ENCODE measurements around the gene ZBTB7A. TPM values are rescaled to one million over a fixed set of nuclear protein-coding genes. Genes with fewer than 3 reads are reported as not detected.

The ZBTB7A gene
- total and polyA plus RNA-seq, 2 experiments from 2014 or later = 17.8 to 41.3 TPM

- no peak for DNase-seq
- H2AFZ ChIP-seq = no peak overlapping the region
- no peaks in the 10 kb centered on the region for H3K4me1 ChIP-seq (ENCODE audit: insufficient read depth)
- TF ChIP-seq EZH2 (IDR thresholded peaks at IDR 0.05; ENCODE audit: insufficient read depth, poor library complexity, severe bottlenecking) (no peak), EZH2phosphoT487 (IDR thresholded peaks at IDR 0.05; ENCODE audit: insufficient read depth, low read depth) (no peak)
- no peaks in the 10 kb centered on the region for H4K20me1 ChIP-seq (ENCODE audit: insufficient read depth)
- H3K9me2 ChIP-seq (ENCODE audit: insufficient read depth) = no peaks in the 10 kb centered on the region
- H3K9ac ChIP-seq = no peak overlapping the region
- no peaks in the 10 kb centered on the region for H3K79me2 ChIP-seq (ENCODE audit: insufficient read depth)
- H3K9me3 ChIP-seq (ENCODE audit: low read depth) = no peaks in the 10 kb centered on the region
- H3K4me2 ChIP-seq (ENCODE audit: unreplicated experiment) = no peak overlapping the region
- H3K36me3 ChIP-seq (ENCODE audit: low read depth) = no peaks in the 10 kb centered on the region; the same call in 1 of the 2 replicates
- H3K4me3 ChIP-seq = no peak overlapping the region
- H3K27ac ChIP-seq = no peak overlapping the region
- H3K27me3 ChIP-seq (replicated peaks; ENCODE audit: insufficient read depth) = no peaks in the 10 kb centered on the region
- in situ Hi-C loops (cut with MboI) = no loop called here
- no peaks in the 10 kb centered on the region for H3F3A ChIP-seq (ENCODE audit: insufficient read depth)
- 78 to 81% methylated on average over 26 to 31 of the region's 31 CpGs for WGBS, 2 experiments (ENCODE audit: low coverage in 1 of 2, low lambda C conversion rate in 2 of 2, missing lambda C conversion rate in 2 of 2)
These were observed 21.3 kb upstream of the ZBTB7A start for GRCh38 chr19:4087787-4088679.

GRCh38 chr19:4086411-4086867 is 19.7 kb upstream of the ZBTB7A start:
- no peaks in the 10 kb centered on the region for H3K27me3 ChIP-seq (replicated peaks; ENCODE audit: insufficient read depth)
- no peak overlapping the region for H3K9ac ChIP-seq
- no peak overlapping the region for H3K27ac ChIP-seq
- no peak overlapping the region for H3K4me2 ChIP-seq (ENCODE audit: unreplicated experiment)
- in situ Hi-C loops (cut with MboI) = no loop called here
- no peaks in the 10 kb centered on the region for H3K9me2 ChIP-seq (ENCODE audit: insufficient read depth)
- H2AFZ ChIP-seq = no peak overlapping the region
- H3K4me3 ChIP-seq = no peak overlapping the region
- WGBS, 2 experiments (ENCODE audit: low coverage in 1 of 2, low lambda C conversion rate in 2 of 2, missing lambda C conversion rate in 2 of 2) = 37 to 49% methylated on average over 17 of the region's 17 CpGs
- no peaks in the 10 kb centered on the region for H3K4me1 ChIP-seq (ENCODE audit: insufficient read depth)
- no peaks in the 10 kb centered on the region for H3K9me3 ChIP-seq (ENCODE audit: low read depth)
- no peaks in the 10 kb centered on the region for H3K79me2 ChIP-seq (ENCODE audit: insufficient read depth)
- DNase-seq = no peak
- no peaks in the 10 kb centered on the region for H3K36me3 ChIP-seq (ENCODE audit: low read depth)
- H3F3A ChIP-seq (ENCODE audit: insufficient read depth) = no peaks in the 10 kb centered on the region
- no peaks in the 10 kb centered on the region for H4K20me1 ChIP-seq (ENCODE audit: insufficient read depth)
- no peak for TF ChIP-seq EZH2 (IDR thresholded peaks at IDR 0.05; ENCODE audit: insufficient read depth, poor library complexity, severe bottlenecking)
- no peak for TF ChIP-seq EZH2phosphoT487 (IDR thresholded peaks at IDR 0.05; ENCODE audit: insufficient read depth, low read depth)

GRCh38 chr19:4084547-4084877 is 17.8 kb upstream of the ZBTB7A start:
- TF ChIP-seq EZH2 (IDR thresholded peaks at IDR 0.05; ENCODE audit: insufficient read depth, poor library complexity, severe bottlenecking) (no peak), EZH2phosphoT487 (IDR thresholded peaks at IDR 0.05; ENCODE audit: insufficient read depth, low read depth) (no peak)
- Histone ChIP-seq H3K4me2 (ENCODE audit: unreplicated experiment) (no peak overlapping the region), H3K4me3 (no peak overlapping the region), H3K27me3 (replicated peaks; ENCODE audit: insufficient read depth) (no peaks in the 10 kb centered on the region), H3K9ac (no peak overlapping the region), H3K4me1 (ENCODE audit: insufficient read depth) (no peaks in the 10 kb centered on the region), H3K9me2 (ENCODE audit: insufficient read depth) (no peaks in the 10 kb centered on the region), H3K27ac (no peak overlapping the region), H4K20me1 (ENCODE audit: insufficient read depth) (no peaks in the 10 kb centered on the region), H3K9me3 (ENCODE audit: low read depth) (no peaks in the 10 kb centered on the region), H3K79me2 (ENCODE audit: insufficient read depth) (no peaks in the 10 kb centered on the region), H3K36me3 (ENCODE audit: low read depth) (no peaks in the 10 kb centered on the region), H3F3A (ENCODE audit: insufficient read depth) (no peaks in the 10 kb centered on the region), H2AFZ (no peak overlapping the region)
- in situ Hi-C loops (cut with MboI) = no loop called here
- DNase-seq = no peak
- 63 to 66% methylated on average over 5 to 8 of the region's 8 CpGs for WGBS, 2 experiments (ENCODE audit: low coverage in 1 of 2, low lambda C conversion rate in 2 of 2, missing lambda C conversion rate in 2 of 2)

- no peak for TF ChIP-seq EZH2phosphoT487 (IDR thresholded peaks at IDR 0.05; ENCODE audit: insufficient read depth, low read depth)
- TF ChIP-seq EZH2 (IDR thresholded peaks at IDR 0.05; ENCODE audit: insufficient read depth, poor library complexity, severe bottlenecking) = no peak
- H3F3A ChIP-seq (ENCODE audit: insufficient read depth) = no peaks in the 10 kb centered on the region
- no peak overlapping the region for H3K4me2 ChIP-seq (ENCODE audit: unreplicated experiment)
- H3K9me3 ChIP-seq (ENCODE audit: low read depth) = no peaks in the 10 kb centered on the region
- no peak overlapping the region for H2AFZ ChIP-seq
- no peaks in the 10 kb centered on the region for H3K36me3 ChIP-seq (ENCODE audit: low read depth)
- H3K9me2 ChIP-seq (ENCODE audit: insufficient read depth) = no peaks in the 10 kb centered on the region
- H3K4me1 ChIP-seq (ENCODE audit: insufficient read depth) = no peaks in the 10 kb centered on the region
- no peak for DNase-seq
- 54 to 61% methylated on average over 21 to 28 of the region's 28 CpGs for WGBS, 2 experiments (ENCODE audit: low coverage in 1 of 2, low lambda C conversion rate in 2 of 2, missing lambda C conversion rate in 2 of 2)
- H3K27ac ChIP-seq = no peak overlapping the region
- in situ Hi-C loops (cut with MboI) = no loop called here
- H3K27me3 ChIP-seq (replicated peaks; ENCODE audit: insufficient read depth) = no peaks in the 10 kb centered on the region
- no peak overlapping the region for H3K9ac ChIP-seq
- no peaks in the 10 kb centered on the region for H4K20me1 ChIP-seq (ENCODE audit: insufficient read depth)
- no peaks in the 10 kb centered on the region for H3K79me2 ChIP-seq (ENCODE audit: insufficient read depth)
- H3K4me3 ChIP-seq = no peak overlapping the region
These were observed 17.2 kb upstream of the ZBTB7A start for GRCh38 chr19:4083677-4084546.
